ENCODE measurements around the gene LCA5L.

DNA sequence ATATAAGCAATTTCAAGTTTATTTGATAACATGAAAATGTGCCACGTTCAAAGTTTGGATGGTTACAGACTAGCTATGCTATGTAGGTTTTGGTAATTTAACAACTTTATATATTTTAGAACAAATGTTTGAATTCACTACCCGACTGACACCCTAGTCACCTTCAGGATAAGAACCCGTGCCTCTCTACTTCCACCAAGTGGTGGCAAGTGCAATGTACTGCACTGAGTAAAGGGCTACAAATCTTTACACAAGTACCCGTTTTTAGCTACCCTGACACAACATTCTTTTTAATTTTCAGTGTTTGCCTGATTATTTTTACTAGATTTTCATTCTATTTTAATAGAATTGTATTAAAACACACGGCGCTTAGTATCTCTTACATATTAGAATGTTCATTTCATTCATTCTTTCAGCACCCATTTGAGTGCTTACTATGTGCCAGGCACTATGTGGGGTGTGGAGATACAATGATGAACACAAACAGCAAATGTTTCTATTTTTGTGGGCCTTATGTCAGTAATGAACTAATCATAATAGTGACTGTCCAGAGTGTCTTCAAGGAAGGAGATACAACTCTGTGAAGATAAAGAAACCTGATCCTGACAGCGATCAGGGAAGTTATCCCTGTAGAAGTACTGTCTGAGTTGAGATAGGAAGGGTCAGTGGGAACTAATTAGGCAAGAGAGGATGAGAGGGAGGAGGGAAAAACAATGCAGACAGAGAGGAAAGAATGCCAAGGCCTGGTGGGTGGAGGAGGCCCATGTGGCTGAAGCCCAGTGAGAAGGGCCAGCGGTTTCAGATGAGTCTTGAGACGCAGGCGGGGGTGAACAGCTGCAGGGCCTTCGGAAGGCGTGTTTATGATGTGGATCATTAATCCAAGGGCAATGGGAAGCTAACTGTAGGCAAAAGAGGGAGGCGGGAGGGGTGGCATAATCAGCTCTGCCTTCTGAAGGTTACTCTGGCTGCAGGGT, 3.8 kb downstream of the LCA5L start:
- TF ChIP-seq POLR2A (IDR thresholded peaks at IDR 0.05; ENCODE audit: low read depth, low read length) (no peak), POLR2AphosphoS5 (IDR thresholded peaks at IDR 0.05; ENCODE audit: low read depth, low read length) (no peak)
